NCI-H1694 (cell line): Measurements from ENCODE around the gene FITM1.

Experiments used
- DNase-seq: peaks from one replicate; lab custom pipeline; 2025; lab: John Stamatoyannopoulos, UW

Gene FITM1

DNA sequence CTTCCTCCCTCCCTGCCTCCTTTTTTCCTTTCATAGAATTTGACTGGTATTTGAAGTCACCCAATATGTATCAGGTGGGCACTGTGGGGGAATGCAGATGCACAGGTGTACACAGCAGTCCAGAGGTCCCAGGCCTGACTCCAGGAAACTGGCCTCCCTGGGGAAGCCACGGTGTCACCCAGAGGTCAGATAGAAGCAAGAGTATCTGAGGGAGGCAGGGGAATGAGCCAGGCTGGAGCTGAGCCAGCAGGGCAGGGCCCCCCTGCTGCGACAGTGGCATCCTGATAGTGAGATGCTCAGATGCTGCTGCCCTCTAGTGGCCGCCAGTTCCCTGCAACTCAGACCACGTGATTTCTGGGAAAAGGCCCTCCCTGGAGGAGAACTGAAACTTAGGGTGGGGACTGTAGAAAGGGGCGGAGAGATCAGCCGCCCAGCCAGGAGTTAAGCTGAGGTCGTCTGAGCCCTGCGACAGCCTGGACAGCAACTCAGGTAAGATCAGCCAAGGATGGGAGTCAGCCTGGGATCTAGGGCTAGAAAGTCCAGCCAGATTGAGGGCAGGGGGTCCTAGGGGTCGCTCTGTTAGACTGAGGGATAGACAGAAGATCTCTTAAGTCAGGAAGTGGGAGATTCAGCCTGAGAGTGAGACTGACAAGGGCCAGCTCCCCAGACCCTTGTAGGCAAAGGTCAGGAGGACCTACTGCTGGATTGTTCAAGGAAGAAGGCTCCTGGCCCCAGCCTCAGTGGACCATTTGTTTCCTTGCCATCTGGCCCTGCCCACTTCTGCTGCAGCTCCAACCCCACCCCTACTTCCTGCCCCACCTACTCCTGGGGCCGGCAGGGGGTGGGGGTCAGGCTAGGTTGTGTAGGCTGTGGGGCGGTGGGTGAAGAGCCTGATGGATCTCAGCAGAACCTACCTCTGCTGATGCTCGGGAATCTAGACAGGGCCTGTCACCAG is 30.7 kb downstream of the FITM1 start, which contains the start of gene IRF9:
TSS of gene IRF9 (plus strand) at position 416 of the 955 bp plus-strand sequence. CDS start 880 bp downstream, outside the sequence.
- DNase-seq, result peak; percentile 94

DNA sequence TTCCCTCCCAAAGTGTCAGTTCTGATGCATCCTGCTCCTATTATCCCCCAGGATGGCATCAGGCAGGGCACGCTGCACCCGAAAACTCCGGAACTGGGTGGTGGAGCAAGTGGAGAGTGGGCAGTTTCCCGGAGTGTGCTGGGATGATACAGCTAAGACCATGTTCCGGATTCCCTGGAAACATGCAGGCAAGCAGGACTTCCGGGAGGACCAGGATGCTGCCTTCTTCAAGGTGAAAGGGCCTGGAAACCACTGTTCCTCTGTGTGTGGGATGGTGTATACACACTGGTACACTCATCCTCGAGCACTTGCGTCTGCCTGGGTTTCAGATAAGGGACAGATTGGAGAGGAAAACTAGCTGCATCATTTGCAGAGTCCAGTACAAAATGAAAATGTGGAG is 31.6 kb downstream of the FITM1 start:
- DNase-seq, result no peak

DNA sequence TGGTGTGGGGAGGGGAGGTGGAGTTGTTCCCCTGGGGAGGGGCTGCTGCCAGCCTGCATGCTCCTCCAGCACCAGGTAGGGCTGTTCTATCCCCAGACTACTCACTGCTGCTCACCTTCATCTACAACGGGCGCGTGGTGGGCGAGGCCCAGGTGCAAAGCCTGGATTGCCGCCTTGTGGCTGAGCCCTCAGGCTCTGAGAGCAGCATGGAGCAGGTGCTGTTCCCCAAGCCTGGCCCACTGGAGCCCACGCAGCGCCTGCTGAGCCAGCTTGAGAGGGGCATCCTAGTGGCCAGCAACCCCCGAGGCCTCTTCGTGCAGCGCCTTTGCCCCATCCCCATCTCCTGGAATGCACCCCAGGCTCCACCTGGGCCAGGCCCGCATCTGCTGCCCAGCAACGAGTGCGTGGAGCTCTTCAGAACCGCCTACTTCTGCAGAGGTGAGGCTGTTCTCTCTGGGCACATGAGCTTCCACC is 34.1 kb downstream of the FITM1 start:
- no peak for DNase-seq

DNA sequence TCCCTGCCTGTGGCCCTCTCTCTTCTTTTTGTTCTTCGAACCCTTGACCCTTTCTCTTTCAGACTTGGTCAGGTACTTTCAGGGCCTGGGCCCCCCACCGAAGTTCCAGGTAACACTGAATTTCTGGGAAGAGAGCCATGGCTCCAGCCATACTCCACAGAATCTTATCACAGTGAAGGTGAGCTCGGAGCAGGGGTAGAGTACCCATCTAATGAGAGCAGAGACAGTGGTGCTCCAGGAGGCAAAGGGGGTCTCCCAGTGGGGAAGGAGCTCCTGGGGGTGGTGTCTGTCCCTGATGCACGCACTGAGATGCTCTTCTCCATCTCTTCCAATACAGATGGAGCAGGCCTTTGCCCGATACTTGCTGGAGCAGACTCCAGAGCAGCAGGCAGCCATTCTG is 35.3 kb downstream of the FITM1 start:
- DNase-seq, result no peak

DNA sequence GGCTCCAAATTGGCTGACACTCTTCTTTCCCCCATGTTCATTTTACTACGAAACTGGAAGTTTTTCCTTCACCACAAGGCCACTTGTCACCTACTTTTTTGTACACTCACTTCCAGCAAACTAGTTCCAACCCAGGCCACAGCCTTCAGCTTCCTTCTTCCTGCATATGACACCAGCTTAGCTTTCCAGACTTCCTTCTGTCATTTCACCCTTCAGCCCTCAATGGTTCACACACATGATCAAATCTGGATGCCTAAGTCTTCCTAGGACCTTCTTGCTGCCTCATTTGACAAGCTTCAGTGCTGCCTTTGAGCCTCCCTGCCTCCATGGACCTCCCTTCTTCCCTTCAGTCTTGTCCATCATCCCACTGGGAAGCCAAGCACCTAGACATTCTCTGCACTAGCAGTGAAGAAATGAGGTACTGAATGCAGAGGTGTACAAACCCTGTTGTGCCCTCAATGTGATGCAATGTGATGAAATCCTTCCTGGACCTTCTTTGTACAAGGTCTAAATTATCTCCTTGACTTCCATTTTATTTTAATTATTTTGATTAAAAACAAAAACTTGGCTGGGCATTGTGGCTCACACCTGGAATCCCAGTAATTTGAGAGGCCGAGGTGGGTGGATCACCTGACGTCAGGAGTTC is 37.1 kb downstream of the FITM1 start:
- DNase-seq, result no peak

DNA sequence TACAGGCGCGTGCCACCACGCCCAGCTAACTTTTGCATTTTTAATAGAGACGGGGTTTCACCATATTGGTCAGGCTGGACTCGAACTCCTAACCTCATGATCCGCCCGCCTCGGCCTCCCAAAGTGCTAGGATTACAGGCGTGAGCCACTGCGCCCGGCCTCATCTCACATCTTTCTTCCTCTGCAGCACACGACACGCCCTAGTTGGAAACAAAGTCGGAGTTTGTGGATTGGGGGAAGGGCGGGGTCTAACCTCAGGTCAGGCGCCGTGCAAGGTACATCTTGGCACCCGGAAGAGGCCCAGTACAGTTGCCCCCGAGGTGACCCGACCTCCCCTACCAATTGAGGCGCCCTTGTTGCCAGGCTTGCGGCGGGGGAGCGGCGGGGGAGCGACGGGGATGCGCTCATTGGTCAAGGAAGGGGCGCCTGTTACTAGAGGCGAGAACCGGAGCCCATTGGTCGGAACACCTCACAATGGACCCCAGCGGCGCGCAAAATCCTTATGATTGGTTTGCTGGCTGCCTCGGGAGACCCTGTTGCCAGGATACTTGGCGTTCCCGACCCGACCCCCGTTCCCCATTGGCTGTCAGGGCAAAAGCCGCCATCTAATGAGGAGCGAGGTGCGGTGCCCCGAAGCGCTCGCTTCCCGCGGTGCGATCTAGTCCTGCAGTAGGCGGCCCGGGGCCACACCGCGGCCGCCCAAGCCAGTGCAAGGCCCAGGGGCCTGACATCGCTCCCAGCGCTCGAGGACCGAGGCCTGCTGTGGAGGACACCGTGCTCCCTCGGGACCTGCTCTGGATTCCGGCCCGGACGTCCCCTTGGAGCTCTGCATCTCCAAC is 41.2 kb downstream of the FITM1 start, which contains the start of gene REC8:
TSS of gene REC8 (plus strand) at position 659 of the 839 bp plus-strand sequence. CDS start 473 bp downstream, outside the sequence.
- DNase-seq, result peak; percentile 98

DNA sequence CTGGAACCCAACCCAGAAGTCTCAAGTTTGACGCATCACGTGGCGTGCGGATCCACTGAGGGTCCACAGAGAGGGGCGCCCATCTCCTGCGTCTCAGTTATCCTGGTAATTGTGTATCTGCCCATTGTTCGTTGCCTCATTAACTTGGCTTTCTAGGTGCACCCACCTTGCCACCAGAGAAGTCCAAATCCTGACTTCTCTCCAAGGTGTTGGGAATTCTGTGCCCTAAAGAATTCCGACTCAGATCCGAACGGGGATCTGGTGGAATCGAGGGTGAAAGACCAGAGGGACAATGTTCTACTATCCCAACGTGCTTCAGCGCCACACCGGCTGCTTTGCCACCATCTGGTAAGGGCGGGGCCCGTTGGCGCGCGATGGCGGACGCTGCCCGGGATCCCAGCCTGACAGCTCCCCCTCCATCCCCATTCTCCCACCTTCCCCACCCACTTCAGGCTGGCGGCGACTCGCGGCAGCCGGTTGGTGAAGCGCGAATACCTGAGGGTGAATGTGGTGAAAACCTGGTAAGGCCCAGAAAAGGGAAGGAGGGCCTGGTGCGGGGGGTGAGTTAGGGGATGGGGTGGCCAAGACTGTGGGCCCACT is 41.9 kb downstream of the FITM1 start:
- peak; percentile 18 for DNase-seq

DNA sequence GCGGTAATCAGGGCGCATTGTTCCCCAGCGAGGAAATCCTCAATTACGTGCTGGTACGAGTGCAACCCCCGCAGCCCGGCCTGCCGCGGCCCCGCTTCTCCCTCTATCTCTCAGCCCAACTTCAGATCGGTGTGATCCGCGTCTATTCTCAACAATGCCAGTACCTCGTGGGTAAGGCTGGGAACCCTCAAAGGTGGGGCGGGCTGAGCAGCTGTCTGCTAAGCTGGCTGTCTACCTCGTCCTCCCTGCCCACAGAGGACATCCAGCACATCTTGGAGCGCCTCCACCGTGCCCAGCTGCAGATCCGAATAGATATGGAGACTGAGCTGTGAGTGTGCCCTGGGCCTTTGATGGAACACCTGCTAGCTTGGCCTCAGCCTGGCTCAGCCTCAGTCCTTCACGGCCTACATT is 42.4 kb downstream of the FITM1 start:
- DNase-seq, result no peak

DNA sequence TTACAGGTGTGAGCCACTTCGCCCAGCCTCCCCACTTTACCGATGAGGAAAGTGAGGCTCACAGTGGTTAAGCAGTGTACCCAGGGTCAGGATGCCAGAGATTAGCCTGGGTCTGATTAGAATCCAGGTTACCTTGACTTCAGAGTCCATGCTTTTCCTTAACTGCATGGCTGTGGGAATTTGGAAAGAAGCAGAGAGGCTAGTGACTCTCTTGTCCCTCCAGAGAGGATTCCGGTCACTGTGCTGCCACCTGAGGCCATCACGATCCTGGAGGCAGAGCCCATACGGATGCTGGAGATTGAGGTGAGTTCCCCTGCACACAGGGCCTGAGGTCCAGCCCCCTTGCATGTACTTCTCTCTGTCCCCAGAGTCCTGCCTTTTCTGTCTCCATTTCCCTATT is 46.1 kb downstream of the FITM1 start:
- DNase-seq, result no peak

DNA sequence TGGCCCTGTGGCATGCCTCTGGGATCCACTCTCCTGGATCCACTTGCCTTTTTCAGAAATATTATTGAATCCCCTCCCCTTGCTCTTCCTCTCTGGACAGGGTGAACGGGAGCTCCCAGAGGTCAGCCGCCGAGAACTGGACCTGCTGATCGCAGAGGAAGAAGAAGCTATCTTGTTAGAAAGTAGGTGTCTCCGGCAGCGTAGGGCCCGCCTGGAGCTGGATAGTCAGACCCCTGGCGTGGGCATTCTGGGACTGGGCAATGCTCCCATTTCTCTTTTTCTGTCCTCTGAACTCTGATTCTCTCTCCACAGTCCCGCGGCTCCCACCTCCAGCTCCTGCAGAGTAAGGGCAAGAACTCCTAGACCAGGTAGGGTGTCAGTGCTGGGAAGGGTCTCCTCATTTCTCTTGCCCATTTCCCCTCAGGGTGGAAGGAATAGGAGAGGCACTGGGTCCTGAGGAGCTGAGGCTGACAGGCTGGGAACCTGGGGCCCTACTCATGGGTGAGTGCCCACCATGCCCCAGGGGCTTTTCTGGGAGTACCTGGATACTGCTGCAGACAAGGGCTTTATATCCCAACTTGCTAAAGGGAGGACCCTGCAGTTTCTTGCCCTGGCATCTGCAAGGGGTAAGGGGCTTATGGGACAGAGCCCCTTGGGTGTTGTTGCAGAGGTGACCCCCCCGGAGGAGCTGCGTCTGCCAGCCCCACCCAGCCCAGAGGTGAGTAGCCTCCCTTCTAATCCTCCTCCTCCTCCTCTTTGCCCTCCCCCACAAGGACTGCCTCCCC is 46.8 kb downstream of the FITM1 start:
- DNase-seq, result no peak

DNA sequence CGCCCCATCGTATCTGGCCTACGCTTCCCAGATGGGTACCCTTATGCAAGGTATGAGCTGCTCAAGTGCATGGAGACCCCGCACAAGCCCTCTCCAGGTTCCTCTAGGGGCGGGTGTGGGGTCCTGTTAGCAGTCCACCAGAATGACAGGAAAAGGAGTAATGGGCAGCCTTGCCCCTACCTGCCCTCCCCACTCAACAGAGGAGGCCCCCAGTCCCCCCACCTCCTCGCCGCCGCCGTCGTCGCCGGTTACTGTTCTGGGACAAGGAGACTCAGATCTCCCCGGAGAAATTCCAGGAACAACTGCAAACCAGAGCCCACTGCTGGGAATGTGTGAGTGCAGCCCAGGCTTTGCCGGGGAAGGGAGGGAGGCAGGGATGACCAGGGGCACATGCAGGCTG is 47.4 kb downstream of the FITM1 start:
- no peak for DNase-seq

DNA sequence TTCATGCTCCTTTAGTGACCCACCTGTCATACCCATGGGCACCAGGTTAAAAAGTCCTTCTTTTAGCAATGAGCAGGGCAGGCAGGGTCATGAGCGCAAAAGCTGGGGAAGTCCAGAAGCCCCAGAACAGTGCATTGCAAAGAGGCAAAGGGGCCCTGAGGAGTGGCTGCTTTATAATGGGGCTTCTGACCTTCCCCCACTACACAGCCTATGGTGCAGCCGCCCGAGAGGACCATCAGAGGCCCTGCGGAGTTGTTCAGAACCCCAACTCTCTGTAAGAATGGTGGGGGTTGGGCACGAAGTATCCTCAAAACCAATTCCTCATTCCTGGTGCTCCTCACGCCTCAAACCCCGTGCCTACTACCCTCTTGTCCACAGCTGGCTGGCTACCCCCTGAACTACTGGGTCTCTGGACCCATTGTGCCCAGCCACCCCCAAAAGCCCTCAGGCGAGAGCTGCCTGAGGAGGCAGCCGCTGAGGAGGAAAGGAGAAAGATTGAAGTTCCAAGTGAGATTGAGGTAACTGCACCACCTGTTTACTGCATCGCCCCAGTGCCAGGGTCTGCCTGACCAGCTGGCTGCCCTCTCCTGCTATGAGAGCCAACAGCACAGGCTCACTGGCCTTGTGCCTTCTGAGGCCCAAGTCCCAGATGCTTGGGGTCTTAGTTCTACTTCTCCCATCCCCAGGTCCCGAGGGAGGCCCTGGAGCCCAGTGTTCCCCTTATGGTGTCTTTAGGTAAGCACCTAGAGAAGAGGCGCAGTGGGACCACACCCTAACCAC is 48.1 kb downstream of the FITM1 start:
- DNase-seq, result no peak

DNA sequence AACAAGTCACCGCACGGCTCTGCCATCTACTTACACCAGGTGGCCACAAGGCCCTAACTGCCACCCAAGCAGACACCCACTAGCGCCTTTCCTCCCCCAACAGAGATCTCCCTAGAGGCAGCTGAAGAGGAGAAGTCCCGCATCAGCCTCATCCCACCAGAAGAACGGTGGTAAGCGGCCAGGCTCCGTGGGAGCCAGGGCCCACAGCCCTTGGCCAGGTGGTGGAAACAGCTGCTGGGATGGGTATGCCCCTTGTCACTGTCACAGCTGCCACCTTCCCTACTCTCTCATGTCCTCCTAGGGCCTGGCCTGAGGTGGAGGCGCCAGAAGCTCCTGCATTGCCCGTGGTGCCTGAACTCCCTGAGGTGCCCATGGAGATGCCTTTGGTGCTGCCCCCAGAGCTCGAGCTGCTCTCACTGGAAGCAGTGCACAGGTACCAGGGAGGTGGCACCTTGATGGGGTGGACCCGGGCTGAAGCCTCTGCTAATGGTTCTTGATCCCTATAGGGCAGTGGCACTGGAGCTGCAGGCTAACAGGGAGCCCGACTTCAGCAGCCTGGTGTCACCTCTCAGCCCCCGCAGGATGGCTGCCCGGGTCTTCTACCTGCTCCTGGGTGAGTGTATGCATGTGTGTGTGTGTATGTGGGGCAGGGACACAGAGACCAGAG is 49.0 kb downstream of the FITM1 start:
- DNase-seq, result no peak

DNA sequence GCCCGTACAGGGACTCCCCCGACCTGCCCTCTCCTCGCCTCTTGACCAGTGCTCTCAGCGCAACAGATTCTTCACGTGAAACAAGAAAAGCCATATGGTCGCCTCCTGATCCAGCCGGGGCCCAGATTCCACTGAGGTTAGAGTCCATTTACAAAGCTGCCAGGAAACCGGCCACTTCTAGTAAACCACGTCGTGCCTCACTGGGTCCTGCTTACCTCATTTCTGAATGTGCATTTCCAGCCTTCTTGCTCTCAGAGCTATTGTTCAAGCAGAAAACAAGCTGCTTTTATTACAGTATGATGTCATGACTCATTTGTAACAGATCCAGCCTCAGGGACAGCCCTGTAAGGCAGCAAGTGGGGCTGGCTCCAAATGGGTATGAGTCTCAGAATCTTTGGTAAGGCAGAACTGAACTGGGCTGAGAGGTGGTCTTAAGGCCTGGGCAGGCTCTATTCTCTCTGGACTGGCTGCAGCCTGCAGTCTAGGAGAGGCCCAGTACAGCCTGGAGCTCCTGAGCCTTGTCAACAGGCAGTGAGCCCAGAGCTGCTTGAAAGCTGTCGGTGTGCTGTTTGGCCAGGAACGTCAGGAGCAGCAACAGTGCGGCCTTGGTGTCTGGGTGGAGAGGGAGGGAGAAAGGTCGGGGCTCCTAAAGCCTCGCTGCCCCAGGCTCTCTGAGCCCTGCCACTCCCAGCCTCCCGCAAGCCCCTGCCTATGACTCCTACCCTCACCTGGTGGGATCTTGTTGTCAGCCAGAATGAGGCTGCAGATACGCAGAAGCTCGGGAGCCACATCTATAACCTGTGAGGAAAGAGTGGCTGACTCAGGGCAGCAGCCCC is 49.7 kb downstream of the FITM1 start:
- DNase-seq, result no peak

DNA sequence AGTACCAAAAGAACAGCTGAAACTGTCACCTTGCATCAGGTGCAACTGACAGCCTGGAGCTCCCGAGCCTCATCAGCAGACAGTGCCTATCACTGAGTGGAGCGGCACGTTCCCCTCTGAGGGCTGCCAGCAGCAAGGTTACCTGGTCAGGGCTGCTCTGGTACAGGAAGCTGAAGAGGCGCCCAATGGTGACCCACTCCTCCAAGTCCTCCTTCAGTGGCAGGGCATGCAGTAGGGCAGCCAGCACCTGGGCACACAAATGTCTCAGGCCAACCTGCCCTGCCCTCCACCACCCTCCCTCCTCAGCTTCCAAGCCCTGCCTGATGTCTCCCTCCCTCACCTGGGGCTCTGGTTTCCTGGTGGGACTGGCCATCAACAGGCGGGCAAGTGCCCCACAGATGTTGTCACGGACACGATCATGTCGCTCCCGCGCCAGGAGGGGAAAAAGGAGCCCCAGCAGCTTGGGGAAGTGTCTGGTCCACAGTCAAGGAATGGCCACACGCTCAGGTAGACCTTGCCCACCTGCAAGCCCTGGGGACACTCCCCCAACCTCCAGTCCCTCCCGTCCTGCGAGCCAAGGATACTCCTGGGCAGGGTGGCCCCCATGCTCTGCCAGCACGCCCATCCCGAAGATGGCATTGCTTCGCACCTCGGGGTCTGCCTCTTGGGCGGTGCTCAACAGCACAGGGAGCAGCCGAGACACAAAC is 51.1 kb downstream of the FITM1 start:
- no peak for DNase-seq
